ENCODE results near the gene ADCK1.
"Not testable (repeated sequence)": the region's sequence is repeated elsewhere in the genome, so short reads cannot be mapped to it uniquely, and the experiment has no call there.

ADCK1 gene

GRCh38 chr14:77799863-77800730 is at the start of gene ADCK1:
Gene ADCK1, plus strand, starts transcription at chr14:77800109. Its CDS starts 18,870 bp downstream, at chr14:77818979.
- peak; percentile 79 to 81 for DNase-seq (ENCODE audit: low read depth in 1 of 2, low spot score in 1 of 2)

GRCh38 chr14:77752266-77752665 is 47.6 kb upstream of the ADCK1 start:
- DNase-seq (ENCODE audit: low read depth in 1 of 2, low spot score in 1 of 2), result no peak

GRCh38 chr14:77752799-77753516 is 47.0 kb upstream of the ADCK1 start:
- DNase-seq (ENCODE audit: low read depth in 1 of 2, low spot score in 1 of 2), result no peak

- DNase-seq (ENCODE audit: low read depth in 1 of 2, low spot score in 1 of 2), result peak; percentile 74 to 92
Observed at GRCh38 chr14:77760381-77761204, 39.3 kb upstream of the ADCK1 start, which contains the start of gene SNW1. Gene SNW1, minus strand, starts transcription at chr14:77761156. Its CDS starts 29 bp downstream, at chr14:77761127.

GRCh38 chr14:77761205-77761931 is 38.5 kb upstream of the ADCK1 start:
- no peak for DNase-seq (ENCODE audit: low read depth in 1 of 2, low spot score in 1 of 2)

GRCh38 chr14:77763316-77763715 is 36.6 kb upstream of the ADCK1 start:
- no peak for DNase-seq (ENCODE audit: low read depth in 1 of 2, low spot score in 1 of 2)

GRCh38 chr14:77763978-77764377 is 35.9 kb upstream of the ADCK1 start:
- DNase-seq (ENCODE audit: low read depth in 1 of 2, low spot score in 1 of 2), result no peak

- DNase-seq (ENCODE audit: low read depth in 1 of 2, low spot score in 1 of 2), result not testable (repeated sequence)
Observed at GRCh38 chr14:77768442-77769069, 31.4 kb upstream of the ADCK1 start.

- DNase-seq (ENCODE audit: low read depth in 1 of 2, low spot score in 1 of 2), result not testable (repeated sequence)
Observed at GRCh38 chr14:77773966-77774365, 25.9 kb upstream of the ADCK1 start.

- DNase-seq (ENCODE audit: low read depth in 1 of 2, low spot score in 1 of 2), result no peak
Observed at GRCh38 chr14:77782202-77782601, 17.7 kb upstream of the ADCK1 start.

GRCh38 chr14:77786148-77786547 is 13.8 kb upstream of the ADCK1 start:
- no peak for DNase-seq (ENCODE audit: low read depth in 1 of 2, low spot score in 1 of 2)

- DNase-seq (ENCODE audit: low read depth in 1 of 2, low spot score in 1 of 2), result no peak
Observed at GRCh38 chr14:77790566-77791224, 9.2 kb upstream of the ADCK1 start.

- no peak for DNase-seq (ENCODE audit: low read depth in 1 of 2, low spot score in 1 of 2)
Observed at GRCh38 chr14:77791225-77791600, 8.7 kb upstream of the ADCK1 start.

GRCh38 chr14:77793255-77793654 is 6.7 kb upstream of the ADCK1 start:
- DNase-seq (ENCODE audit: low read depth in 1 of 2, low spot score in 1 of 2), result not testable (repeated sequence)

- DNase-seq (ENCODE audit: low read depth in 1 of 2, low spot score in 1 of 2), result no peak
Observed at GRCh38 chr14:77794357-77794756, 5.6 kb upstream of the ADCK1 start.

GRCh38 chr14:77799456-77799855 is 453 bp upstream of the ADCK1 start:
- not testable (repeated sequence) for DNase-seq (ENCODE audit: low read depth in 1 of 2, low spot score in 1 of 2)

GRCh38 chr14:77800814-77801213 is 905 bp downstream of the ADCK1 start:
- no peak for DNase-seq (ENCODE audit: low read depth in 1 of 2, low spot score in 1 of 2)

- DNase-seq (ENCODE audit: low read depth in 1 of 2, low spot score in 1 of 2), result no peak
Observed at GRCh38 chr14:77804592-77804991, 4.7 kb downstream of the ADCK1 start.

- no peak for DNase-seq (ENCODE audit: low read depth in 1 of 2, low spot score in 1 of 2)
Observed at GRCh38 chr14:77805706-77806105, 5.8 kb downstream of the ADCK1 start.

- DNase-seq (ENCODE audit: low read depth in 1 of 2, low spot score in 1 of 2), result no peak
Observed at GRCh38 chr14:77808250-77808649, 8.3 kb downstream of the ADCK1 start.
